HUES6 (cell line): Measurements from ENCODE around the gene NDST1.

Experiments
- H3K27ac ChIP-seq: 2 replicates; pipeline ENCODE4 v1.7.0; 2013; ENCODE audit warnings: low read depth, mild to moderate bottlenecking, low read length, inconsistent platforms
- H3K27me3 ChIP-seq: 2 replicates; pipeline ENCODE4 v1.6.1; 2013; ENCODE audit warnings: low read length; ENCODE audit not compliant: control insufficient read depth, insufficient read depth
- H3K36me3 ChIP-seq: 2 replicates; pipeline ENCODE4 v1.6.1; 2013; ENCODE audit warnings: low read length; ENCODE audit not compliant: control insufficient read depth, insufficient read depth
- H3K4me1 ChIP-seq: 2 replicates; pipeline ENCODE4 v1.6.1; 2013; ENCODE audit warnings: low read length; ENCODE audit not compliant: control insufficient read depth, insufficient read depth
- H3K4me3 ChIP-seq: 2 replicates; pipeline ENCODE4 v1.5.1; 2013; ENCODE audit warnings: low read depth, low read length
- H3K9ac ChIP-seq: one replicate; pipeline ENCODE4 v1.6.1; 2013; ENCODE audit warnings: mild to moderate bottlenecking, low read length
- H3K9me3 ChIP-seq: 2 replicates; pipeline ENCODE4 v1.6.1; 2013; ENCODE audit warnings: low read depth, low read length; ENCODE audit not compliant: control insufficient read depth, insufficient read depth

NDST1 gene

GRCh38 chr5:150593593-150593992, 85.7 kb downstream of the NDST1 start:
- Histone ChIP-seq H3K4me1 (peaks cover 36% of the 10 kb centered on the region), H3K36me3 (no peaks in the 10 kb centered on the region), H3K9me3 (no peaks in the 10 kb centered on the region), H3K9ac (no peak overlapping the region), H3K4me3 (no peak overlapping the region), H3K27ac (no peak overlapping the region), H3K27me3 (no peaks in the 10 kb centered on the region)

DNA sequence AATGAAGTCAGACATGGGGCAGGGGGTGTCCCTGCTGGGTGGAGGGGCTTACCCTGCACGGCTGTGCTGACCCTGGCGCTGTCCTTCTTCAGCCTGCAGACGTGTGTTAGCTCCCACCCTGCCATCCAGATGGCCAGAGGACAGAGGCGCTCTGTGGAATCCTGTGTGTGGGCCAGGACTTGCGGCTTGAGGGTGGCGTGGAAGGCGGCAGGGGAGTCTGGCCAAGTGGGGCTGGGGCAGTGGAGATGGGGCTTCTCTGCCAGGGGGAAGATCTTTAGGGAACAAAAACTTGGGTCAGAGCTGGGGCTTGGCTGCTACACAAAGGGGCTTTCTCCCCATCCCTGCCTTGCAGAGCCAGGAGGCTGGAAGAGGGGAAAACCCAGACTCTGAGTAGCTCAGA, 86.1 kb downstream of the NDST1 start:
- H3K4me3 ChIP-seq, result no peak overlapping the region
- H3K36me3 ChIP-seq, result no peaks in the 10 kb centered on the region
- no peak overlapping the region for H3K9ac ChIP-seq
- no peaks in the 10 kb centered on the region for H3K27me3 ChIP-seq
- peaks cover 36% of the 10 kb centered on the region for H3K4me1 ChIP-seq
- no peak overlapping the region for H3K27ac ChIP-seq
- H3K9me3 ChIP-seq, result no peaks in the 10 kb centered on the region

GRCh38 chr5:150595466-150596031, 87.6 kb downstream of the NDST1 start:
- H3K9me3 ChIP-seq, result no peaks in the 10 kb centered on the region
- no peaks in the 10 kb centered on the region for H3K27me3 ChIP-seq
- no peak overlapping the region for H3K4me3 ChIP-seq
- no peak overlapping the region for H3K9ac ChIP-seq
- H3K36me3 ChIP-seq, result no peaks in the 10 kb centered on the region
- H3K27ac ChIP-seq, result no peak overlapping the region
- H3K4me1 ChIP-seq, result peaks cover 29% of the 10 kb centered on the region

- H3K9ac ChIP-seq, result no peak overlapping the region
- H3K36me3 ChIP-seq, result no peaks in the 10 kb centered on the region
- no peak overlapping the region for H3K27ac ChIP-seq
- H3K4me1 ChIP-seq, result peaks cover 22% of the 10 kb centered on the region
- no peak overlapping the region for H3K4me3 ChIP-seq
- H3K27me3 ChIP-seq, result no peaks in the 10 kb centered on the region
- no peaks in the 10 kb centered on the region for H3K9me3 ChIP-seq
Observed at GRCh38 chr5:150596313-150596712, 88.4 kb downstream of the NDST1 start.

DNA sequence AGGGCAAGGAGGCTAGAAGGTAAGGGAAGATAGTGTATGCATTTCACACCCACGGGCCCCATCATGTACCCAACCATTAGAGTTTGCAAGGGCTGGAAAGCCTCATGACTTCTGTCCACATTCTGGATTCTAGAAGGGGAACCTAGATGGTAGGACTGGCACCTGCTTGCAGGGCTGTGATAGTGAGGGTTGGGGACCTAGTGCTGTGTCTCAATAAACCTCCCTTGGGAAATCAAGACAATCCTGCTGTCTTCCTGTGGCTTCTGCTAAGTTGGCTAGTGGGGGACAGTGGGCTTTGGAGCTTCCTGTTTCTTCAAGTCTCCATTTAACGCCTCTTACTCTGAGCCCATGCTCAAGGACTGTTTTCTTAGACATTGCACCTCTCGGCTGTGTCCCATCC, 88.9 kb downstream of the NDST1 start:
- Histone ChIP-seq H3K4me3 (no peak overlapping the region), H3K9me3 (no peaks in the 10 kb centered on the region), H3K36me3 (no peaks in the 10 kb centered on the region), H3K4me1 (peaks cover 18% of the 10 kb centered on the region; the same call in 1 of the 2 replicates), H3K27ac (no peak overlapping the region), H3K9ac (no peak overlapping the region), H3K27me3 (no peaks in the 10 kb centered on the region)

DNA sequence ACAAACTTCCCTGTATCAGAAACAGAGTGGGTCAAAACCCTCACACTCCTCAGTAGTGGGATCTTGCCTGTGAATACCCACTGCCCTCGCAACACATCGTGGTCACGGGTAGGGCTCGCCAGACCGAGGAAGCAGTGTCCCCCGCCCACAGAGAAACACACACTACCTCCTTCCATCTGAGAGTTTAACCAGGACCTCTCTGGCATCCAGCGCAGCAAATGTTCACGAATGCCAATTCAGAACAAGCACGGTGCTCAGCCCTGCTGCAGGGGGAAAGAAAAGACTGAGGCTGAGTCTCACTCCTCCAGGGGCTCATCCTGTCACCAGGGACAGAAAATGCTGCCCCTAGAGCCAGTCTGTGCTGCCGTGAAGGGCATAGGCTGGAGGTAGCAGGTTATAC, 90.1 kb downstream of the NDST1 start:
- no peak overlapping the region for H3K9ac ChIP-seq
- H3K27ac ChIP-seq, result no peak overlapping the region
- H3K4me3 ChIP-seq, result no peak overlapping the region
- H3K4me1 ChIP-seq, result peaks cover 18% of the 10 kb centered on the region; the same call in 1 of the 2 replicates
- H3K27me3 ChIP-seq, result no peaks in the 10 kb centered on the region
- no peaks in the 10 kb centered on the region for H3K36me3 ChIP-seq
- no peaks in the 10 kb centered on the region for H3K9me3 ChIP-seq

DNA sequence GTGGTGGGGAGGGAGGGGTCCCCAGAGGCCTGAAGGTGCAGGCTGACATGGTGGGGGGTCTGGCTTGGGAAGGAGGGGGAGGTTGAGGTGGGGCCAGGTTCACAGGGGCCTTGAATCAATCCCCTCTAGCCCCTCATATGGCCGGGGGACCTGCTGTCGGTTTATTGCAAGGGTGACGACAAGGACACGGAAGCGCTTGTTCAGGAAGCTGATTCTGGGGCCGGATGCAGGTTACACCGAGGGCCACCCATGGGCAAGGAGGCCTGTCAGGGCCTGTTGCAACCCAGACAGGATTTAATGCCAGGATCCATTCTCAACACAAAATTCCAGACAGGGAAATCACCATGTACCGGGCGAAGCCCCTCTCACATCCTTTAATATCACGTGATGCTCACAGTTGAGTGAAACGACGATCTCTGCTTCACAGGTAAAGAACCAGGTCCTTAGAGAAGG, 90.9 kb downstream of the NDST1 start:
- Histone ChIP-seq H3K9me3 (no peaks in the 10 kb centered on the region), H3K27ac (no peak overlapping the region), H3K27me3 (no peaks in the 10 kb centered on the region), H3K4me3 (no peak overlapping the region), H3K36me3 (no peaks in the 10 kb centered on the region), H3K4me1 (peaks cover 18% of the 10 kb centered on the region; the same call in 1 of the 2 replicates), H3K9ac (no peak overlapping the region)

- H3K4me1 ChIP-seq, result peaks cover 18% of the 10 kb centered on the region; the same call in 1 of the 2 replicates
- H3K4me3 ChIP-seq, result no peak overlapping the region
- H3K9me3 ChIP-seq, result no peaks in the 10 kb centered on the region
- H3K9ac ChIP-seq, result no peak overlapping the region
- H3K27ac ChIP-seq, result no peak overlapping the region
- no peaks in the 10 kb centered on the region for H3K36me3 ChIP-seq
- H3K27me3 ChIP-seq, result no peaks in the 10 kb centered on the region
Observed at GRCh38 chr5:150599281-150599680, 91.3 kb downstream of the NDST1 start.

DNA sequence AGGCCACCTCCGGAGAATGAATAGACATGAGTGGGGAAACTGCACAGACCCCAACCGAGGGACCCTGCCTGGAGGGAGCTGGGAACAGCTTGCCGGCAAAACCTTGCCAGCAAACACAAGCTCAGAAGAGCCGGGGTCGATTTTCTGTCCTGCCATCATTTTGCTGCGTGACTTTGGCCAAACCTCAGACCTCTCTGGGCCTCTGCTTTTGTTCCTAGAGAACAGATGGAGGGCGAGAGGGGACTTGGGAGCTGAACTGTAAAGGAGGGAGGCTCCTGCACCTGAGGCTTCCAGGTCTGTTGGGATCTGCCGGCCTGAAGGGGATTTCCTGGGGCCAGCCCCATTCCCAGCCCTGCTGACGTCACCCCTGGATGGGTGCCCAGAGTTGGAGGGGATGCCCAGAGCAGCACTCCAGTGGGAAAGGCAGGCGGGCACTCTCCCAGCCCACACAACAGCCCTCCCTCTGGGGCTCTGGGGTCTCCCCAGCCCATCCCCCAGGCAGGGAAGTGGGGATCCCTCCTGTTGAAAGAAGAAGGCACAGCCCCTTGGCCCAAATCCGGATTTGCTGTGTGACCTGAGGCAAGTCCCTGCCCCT, 92.1 kb downstream of the NDST1 start:
- no peak overlapping the region for H3K9ac ChIP-seq
- no peaks in the 10 kb centered on the region for H3K27me3 ChIP-seq
- H3K4me3 ChIP-seq, result no peak overlapping the region
- no peaks in the 10 kb centered on the region for H3K36me3 ChIP-seq
- no peak overlapping the region for H3K27ac ChIP-seq
- H3K4me1 ChIP-seq, result peaks cover 18% of the 10 kb centered on the region; the same call in 1 of the 2 replicates
- H3K9me3 ChIP-seq, result no peaks in the 10 kb centered on the region

DNA sequence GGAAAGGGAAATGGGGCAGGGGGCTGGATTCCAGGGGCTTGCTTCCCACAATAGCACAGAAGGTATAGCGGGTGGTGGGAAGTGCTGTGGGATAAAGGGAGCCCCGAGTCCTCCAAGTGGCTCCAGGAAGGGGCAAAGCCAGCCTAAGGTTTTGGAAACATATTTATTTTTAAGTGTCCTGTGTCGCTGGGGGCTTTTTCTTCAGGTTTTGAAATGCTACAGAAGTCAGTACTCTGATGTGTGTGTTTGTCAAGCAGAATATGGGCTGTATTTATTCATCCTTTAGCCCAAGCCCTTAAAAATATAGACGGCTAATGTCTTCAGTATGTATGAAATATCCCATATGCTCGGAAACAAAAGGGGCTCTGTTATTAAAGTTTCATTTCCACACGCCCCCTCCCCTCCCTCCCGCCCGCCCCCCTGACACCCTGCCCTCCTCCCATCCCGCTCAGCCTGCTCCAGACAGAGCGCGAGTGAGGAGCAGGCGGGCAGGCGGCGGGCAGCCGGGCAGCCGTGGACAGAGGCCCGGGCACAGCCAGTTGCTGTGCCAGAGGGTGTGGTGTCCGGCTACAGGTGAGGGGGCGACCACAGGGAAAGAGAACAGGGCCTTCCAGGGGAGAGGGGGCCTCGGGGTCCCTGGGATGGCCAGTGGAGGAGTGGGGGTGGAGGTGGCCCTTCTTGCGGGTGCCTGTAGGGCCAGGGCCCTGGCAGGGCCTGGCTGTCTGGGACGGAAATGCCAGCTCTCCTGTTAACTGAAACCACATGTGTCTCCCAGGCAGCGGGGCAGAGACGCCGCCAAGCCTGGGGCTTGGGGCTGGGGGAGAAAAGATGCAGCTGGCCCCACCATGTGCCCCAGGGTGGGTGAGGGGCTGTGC, 92.9 kb downstream of the NDST1 start:
- no peaks in the 10 kb centered on the region for H3K9me3 ChIP-seq
- no peak overlapping the region for H3K27ac ChIP-seq
- H3K4me3 ChIP-seq, result no peak overlapping the region
- no peaks in the 10 kb centered on the region for H3K27me3 ChIP-seq
- H3K4me1 ChIP-seq, result peaks cover 12% of the 10 kb centered on the region; the same call in 1 of the 2 replicates
- no peaks in the 10 kb centered on the region for H3K36me3 ChIP-seq
- H3K9ac ChIP-seq, result no peak overlapping the region
